Activated T-helper 9 cell treated with anti-CD3 and anti-CD28 coated beads, Interleukin-2, amount 50 U/mL, for 16 hours (primary cell): ENCODE measurements around the gene SLC25A26.
"Not testable (repeated sequence)": the region's sequence is repeated elsewhere in the genome, so short reads cannot be mapped to it uniquely, and the experiment has no call there.

Source experiments
- DNase-seq: peaks from one replicate; pipeline ENCODE4 v3.0.0-alpha.2; 2020; ENCODE audit warnings: low read depth

Gene SLC25A26

GRCh38 chr3:66411961-66412887, 191.4 kb downstream of the SLC25A26 start:
- DNase-seq: no peak

GRCh38 chr3:66413151-66413751, 192.4 kb downstream of the SLC25A26 start:
- DNase-seq: no peak

DNA sequence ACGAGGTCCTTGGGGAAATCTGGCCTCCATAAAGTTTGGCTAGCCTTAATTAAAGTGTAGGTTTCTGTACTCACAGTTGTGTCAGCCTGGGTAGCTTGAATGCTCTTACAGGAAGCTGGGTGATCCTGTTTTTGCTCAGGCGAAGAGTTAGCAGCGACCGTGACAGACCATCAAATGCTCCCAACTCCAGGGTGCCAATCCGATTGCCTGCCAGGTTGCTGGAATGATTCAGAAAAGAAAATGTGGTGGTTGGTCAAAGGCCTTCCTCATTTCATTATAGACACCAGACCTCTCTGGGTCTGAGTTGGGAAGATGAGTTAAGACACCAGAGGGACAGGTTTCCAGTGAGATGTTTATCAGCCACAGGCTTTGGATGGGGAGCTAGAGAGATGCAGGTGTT, 194.0 kb downstream of the SLC25A26 start:
- no peak for DNase-seq

DNA sequence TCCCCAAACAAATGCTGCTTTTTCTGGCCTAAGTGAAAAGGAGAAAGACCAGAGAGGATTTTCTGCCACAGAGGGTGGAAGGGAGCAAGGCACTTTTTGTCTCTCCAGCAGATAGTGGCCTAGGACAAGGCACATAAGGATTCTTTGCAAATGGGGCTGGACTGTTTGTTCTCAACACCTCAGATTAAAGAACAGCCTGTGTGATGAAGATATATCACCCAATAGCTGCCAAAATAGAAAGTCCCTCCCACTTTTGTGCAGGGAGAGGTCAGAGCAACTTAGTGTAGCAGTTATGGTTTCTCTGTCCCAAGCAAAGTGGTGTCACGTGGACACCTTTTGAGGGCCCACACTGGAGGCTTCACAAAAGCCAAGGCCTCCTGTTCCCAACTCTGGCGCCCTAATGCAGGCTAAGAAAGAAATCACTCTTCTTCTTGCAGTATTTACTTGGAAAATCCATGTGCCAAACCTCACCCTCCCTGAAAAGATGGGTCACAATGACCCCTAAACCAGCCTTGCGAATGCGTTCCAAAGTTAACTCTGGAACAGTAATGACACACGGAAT, 195.1 kb downstream of the SLC25A26 start:
- DNase-seq: no peak

- DNase-seq: no peak
These were observed 195.9 kb downstream of the SLC25A26 start for GRCh38 chr3:66416556-66417304.

DNA sequence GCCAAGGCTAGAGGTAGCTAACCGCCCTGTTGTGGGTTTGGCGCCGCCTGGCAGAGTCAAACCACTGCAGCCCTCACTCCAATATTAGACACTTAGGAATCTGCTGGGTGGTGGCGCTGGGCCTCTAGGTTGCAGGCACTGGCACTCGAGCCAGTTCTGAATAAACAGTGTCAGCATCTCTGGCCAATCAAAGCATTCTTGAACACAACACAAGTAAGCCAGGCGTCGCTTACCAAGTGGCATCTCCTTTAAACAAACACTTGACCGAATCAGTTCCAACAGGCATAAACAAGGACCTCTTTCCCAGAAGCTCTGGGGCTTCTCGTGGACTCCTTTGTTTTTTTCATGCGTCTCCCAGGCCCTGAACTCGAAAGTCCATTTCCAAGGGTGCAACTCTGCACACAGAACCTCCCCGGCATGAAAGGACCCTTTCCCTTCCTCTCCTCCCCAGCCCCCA, 197.7 kb downstream of the SLC25A26 start:
- DNase-seq: no peak

GRCh38 chr3:66419036-66419435, 198.2 kb downstream of the SLC25A26 start:
- DNase-seq: no peak

GRCh38 chr3:66421144-66421543, 200.3 kb downstream of the SLC25A26 start:
- not testable (repeated sequence) for DNase-seq

- not testable (repeated sequence) for DNase-seq
These were observed 201.1 kb downstream of the SLC25A26 start for GRCh38 chr3:66421893-66422292.

DNA sequence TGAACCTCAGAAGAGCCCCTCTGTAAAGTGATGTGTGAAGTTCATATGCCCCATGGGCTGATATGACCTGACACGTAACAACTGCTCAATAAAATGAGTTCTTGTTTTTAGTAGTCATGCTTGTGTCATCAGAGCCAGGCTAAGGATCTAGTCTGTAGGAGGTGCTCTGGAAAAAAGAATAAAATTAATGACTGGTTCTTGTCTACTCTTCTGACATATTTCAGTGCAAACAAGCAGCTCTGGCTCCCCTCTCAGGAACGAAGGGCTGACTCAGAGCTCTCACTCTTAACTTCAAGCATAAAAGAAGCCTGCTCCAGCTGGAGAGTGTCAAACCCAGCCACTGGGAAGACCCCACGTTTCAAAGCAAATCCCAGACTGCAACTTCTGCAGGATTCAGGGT, 203.0 kb downstream of the SLC25A26 start:
- DNase-seq: no peak

- DNase-seq: no peak
These were observed 204.2 kb downstream of the SLC25A26 start for GRCh38 chr3:66425032-66425431.

DNA sequence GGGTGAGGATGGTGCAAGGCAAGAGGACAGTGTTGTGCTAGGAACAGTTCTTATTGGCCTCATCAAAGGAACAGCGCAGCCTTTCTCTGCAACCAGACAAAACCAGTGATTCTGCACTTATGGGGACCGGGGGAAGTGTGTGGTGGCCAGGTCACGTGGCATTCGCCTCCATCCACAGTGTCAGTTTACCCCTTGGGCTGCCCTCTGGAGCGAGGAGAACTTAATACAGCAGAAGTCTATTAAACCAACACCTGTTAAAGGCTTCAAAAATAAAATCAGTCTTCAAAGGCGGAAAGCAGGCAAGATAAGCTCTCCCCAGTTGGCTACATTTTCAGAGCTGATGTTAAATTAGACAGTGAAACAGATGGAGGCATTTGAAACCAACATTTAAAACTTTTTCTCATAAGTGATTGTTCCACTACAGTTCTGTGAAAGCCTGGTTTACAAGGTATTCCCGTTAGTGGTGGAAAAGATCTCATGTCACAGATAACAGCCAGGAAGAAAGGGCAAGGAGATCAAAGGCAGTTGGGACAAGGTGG, 204.8 kb downstream of the SLC25A26 start:
- DNase-seq: no peak

DNA sequence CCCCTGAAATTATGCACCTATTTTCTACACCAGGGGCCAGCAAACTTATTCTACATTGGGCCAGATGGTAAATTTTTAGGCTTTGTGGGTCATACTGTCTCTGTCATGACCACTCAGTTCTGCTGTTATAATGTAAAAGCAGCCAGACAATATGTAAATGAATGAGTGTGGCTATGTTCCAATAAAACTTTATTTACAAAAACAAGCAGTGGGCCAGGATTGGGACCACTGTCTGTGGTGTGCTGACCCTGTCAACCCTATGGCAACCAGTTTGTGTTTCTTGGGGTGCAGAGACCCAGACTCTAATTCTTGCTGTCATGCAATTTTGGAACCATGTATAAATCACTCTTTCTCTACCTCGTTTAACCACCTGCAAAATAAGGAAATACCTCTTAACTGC, 205.3 kb downstream of the SLC25A26 start:
- no peak for DNase-seq

- no peak for DNase-seq
These were observed 206.6 kb downstream of the SLC25A26 start for GRCh38 chr3:66427352-66427751.

- no peak for DNase-seq
These were observed 207.2 kb downstream of the SLC25A26 start for GRCh38 chr3:66427951-66428474.
